Activated CD8-positive, alpha-beta memory T cell treated with anti-CD3 and anti-CD28 coated beads, Interleukin-2, amount 50 U/mL, for 24 hours (primary cell): ENCODE results near the gene SNAPC4.

Source experiments
- DNase-seq: peaks from one replicate; pipeline ENCODE4 v3.0.0-alpha.2; 2020; ENCODE audit errors: extremely low read depth

The SNAPC4 gene

DNA sequence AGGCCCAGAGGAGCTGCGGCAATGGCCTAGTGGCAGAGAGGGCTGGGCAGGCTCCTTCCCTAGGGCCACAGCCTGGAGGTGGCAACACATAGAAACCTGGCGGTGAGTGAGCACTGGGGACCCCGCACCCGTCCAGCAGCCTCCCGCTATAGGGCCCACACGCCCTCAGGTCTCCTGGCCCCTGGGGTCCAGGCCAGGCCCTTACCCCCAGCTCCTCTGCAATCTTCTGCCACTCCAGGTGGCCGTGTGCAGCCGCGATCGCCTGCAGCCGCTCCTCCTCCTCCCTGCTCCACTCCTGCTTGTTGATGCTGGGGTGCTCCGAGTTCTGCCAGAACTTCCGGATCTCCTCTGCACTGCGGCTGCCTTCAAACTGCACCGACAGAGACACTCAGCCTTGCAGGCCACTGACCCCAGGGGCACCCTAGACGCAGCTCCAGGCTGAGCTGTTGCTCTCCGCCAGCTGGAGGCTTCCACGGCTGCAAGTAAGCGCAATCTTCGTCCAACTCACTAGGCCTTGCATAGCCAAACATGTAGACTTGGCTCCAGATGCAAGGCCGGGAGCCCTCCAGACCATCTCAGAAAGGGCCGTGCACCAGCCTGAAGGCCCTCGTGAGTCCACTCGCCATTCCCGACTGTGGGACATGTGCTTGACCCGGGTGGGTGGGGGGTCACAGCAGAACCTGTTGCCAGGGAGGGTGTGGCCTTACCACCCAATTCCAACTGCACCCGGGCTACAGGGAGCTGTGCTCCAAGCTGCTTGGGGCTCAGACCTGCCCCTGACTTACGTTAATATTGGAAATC is 8.0 kb downstream of the SNAPC4 start:
- DNase-seq, result no peak

DNA sequence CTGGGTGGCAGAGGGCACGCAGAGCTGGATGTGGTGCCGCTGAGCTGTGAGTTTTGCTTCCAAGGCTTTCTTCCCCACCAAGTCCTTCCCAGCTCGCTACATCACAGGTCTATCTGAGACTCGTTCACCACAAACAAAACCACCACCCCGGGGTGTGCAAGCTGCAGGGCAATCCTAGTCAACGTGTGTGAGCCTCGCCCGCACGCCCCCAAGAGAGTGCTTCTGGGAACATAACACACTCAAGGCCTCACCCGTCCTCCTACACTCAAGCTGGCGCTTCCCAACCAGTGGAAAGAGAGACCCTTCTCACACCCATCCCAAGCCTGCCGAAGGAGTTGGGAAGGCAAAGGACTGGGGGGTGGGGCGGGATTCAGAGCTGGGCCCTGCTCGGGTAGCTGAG is 10.6 kb downstream of the SNAPC4 start:
- DNase-seq, result no peak

DNA sequence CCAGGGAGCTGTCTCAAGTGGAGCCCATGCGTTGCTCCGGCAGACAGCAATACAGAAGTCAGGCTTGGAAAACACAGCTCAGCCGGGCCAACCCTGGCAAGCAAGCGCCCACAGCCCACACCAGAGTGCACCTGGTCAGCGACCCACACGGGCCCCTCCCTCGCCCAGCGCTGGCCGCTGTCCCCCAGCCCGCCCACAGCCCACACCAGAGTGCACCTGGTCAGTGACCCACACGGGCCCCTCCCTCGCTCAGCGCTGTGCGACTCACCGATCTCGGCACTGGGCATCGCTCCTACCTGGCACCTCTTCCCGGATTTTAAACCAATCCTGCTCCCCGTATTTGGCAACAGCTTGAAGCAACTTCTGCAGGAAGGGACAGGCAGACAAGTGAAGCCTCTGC is 12.8 kb downstream of the SNAPC4 start:
- no peak for DNase-seq

DNA sequence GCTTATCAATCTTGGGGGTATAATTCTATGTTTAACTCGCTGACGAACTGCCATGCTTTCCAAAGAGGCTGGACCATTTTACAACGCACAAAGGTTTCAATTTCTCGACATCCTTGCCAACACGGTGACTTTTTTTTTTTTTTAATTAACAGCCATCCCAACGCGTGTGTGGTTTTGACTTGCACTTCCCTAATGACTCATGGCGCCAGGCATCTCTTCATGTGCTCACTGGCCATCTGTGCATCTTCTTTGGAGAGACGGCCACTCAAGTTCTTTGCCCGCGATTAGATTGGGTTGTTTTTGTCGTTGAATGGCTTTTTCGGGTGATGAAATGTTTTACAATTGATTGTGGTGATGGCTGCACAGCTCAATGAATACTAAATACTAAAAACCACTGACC is 14.0 kb downstream of the SNAPC4 start:
- DNase-seq, result no peak

DNA sequence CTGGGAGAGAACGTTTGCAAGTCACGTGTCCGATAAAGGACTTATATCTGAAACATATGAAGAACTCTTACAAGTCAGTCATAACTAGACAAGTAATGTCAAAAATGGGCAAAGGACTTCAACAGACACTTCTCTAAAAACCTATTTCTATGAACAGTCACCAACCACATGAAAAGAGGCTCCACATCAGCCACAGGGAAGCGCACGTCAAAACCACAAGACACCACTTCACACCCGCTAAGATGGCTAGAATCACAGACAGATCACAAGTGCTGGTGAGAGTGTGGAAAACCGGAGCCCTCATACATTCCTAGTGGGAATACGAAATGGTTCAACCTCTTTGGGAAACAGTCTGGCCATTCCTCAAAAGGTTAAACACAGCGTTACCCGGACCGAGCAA is 15.0 kb downstream of the SNAPC4 start:
- DNase-seq, result no peak

DNA sequence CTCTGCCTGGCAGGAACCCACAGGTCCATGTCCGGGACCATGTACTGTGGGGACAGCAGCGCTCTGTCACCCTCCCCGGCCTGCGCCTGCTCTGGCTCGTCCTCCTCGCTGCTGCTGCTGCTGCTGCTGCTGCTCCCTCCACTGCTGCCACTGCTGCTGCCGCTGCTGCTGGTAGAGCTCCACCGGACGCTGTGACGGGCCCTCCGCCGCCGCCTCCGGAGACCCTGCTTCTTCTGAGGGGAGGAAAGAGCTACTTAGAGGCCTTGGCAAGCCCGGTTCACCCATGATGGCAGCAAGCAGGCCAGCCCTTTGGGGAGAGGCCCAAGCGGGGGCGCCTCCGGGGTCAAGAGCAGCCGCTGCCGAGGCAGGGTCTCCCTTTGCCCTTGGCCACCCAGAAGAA is 16.5 kb downstream of the SNAPC4 start:
- DNase-seq, result no peak

DNA sequence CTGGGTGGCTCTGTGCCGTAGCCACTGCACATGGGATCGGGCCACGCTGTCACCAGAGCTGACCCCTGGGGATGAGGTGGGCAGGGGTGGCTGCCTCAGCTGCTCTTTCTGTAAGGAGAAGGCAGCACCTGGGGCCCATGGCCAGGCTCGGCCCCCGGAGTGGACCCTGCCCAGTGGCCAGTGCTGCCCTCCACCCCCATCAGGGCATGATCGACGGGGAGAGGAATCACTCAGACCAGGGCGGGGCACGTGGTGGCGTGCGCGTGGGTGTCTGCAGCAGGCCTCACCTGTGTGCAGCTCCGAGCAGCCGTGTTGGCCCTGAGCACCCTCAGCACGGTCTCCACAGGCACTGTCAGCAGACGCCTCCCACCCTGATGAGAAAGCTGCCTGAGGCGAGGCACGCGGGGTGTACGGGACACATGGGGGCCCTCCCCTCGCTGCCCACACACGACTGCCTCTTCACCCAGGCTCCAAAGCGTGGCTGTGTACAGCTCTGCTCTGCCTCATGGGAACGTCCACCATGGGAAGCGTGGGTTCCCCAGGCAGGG is 17.9 kb downstream of the SNAPC4 start:
- no peak for DNase-seq

DNA sequence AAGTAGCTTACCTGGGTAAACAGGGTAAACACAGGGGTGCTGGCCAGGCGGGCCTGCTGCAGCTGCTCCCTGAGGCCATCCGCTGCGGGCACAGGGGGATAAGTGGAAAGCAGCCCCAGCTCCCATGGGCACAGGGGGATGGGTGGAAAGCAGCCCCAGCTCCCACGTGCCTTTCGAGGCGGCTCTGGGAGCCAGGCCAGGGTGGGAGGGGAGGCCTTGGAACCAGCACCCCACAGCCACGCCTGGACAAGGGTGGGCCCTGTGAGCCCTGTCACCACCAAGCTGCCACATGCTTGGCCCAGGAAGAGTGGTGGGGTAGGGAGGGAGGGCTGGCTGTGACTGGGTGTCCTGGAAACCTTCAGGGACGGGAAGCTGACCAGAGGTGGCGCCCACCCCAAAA is 18.7 kb downstream of the SNAPC4 start:
- no peak for DNase-seq

DNA sequence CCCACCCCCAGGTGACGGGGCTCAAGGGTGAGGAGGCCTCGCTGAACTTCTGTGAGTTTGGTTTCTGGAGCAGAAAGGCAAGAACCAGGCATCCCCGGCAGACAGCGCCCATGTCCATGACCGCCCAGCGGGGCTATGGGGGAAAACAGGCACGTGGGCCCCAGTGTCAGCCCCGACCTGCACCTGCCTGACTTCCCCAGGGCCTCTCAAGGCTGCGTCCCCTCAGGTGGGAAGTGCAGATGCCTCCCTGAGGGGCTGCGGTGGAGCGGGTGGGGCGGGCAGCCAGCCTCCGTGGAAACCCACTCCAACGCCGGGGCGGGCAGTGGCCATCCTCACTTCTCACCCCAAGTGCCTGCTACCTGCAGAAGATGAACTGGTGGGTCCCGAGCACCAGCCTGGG is 19.6 kb downstream of the SNAPC4 start:
- no peak for DNase-seq

DNA sequence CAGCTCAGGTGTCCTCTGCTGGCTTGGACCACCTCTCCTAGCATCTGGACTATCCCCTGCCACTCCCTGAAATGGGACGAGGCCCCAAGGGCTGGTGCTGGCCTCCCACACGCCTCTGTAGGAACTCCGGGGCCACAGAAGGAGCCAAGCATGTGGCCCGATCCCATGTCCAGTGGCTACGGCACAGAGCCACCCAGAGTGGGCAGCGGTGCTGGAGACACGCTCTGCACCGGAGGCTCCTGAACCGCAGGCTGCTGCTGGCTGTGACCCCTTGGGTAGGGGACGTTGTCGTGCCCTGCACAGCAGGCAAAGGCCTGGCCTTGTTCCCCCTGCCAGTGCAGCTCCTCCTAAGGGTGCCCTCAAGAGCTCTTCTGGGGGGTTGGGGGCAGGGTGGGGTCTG is 20.1 kb downstream of the SNAPC4 start:
- DNase-seq, result no peak

DNA sequence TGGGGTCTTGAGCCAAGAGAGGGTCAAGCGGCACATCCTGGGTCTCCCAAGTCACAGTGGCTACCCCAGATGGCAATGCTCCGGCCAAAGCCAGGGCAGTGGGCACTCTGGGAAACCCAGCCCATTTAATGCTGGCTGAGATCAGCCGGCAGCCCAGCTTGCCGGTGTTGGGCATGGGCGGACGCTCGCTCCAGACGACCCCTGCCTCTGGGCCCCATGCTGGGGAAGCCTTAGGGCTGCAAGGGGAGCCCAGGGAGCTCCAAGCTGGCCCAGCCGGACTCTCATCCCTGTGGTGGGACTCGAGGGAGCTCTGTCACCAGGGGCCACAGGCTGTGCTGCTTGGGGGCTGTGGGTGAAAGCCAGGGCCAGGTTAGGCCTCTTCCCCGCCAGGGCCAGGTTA is 20.6 kb downstream of the SNAPC4 start:
- no peak for DNase-seq

DNA sequence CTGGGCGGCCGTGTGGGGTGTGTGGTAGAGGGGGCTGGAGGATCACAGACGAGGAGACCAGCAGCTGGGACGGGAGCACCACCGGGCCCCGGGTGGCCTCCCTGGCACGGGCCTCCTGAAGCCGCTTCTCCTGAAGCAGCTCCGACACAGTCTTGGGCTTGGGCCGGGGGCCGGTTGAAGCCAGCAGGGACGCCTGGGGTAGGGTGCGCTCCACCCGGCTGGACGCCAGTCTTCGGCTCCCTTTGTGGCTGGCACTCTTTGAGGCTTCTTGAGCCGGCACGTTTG is 21.0 kb downstream of the SNAPC4 start:
- DNase-seq, result no peak

DNA sequence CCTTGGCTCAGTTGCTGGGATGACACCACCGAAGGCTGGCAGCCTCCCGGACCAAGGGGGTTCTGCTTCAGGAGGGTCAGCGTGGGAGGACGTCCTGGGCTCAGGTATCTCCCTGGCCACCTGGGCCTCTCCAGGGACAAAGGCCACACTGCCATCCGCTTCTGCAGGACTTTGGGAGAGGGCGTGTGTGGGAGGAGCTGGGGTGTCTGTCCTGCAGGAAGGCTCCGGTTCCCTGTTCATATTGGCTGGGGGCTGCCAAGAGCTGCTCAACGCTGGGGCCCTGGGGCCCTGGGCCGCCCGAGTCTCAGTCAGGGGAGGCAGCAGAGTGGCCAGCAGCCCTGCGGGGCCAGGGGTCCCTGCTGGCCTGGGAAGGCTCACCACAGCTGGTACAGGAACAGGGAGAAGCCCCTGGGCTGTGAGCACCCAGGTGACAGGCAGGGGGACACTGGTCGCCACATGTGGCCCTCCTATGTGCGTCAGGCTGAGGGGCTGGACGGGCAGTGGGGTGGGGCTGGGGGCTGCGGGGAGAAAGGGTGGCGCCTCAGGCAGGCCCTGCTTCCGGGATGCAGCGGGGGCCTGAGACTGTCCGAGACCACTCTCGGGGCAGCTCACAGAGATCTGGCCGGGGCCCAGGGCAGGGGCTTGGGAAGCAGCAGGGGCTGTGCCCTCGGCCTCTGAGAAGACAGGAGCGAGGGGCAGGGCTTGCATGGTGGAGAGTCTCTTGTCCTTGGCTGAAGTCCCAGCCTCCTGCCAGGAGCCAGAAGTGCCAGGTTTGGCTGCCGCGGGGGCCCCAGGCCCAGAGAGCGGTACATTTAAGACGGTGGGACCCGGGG is 21.6 kb downstream of the SNAPC4 start:
- DNase-seq, result no peak

DNA sequence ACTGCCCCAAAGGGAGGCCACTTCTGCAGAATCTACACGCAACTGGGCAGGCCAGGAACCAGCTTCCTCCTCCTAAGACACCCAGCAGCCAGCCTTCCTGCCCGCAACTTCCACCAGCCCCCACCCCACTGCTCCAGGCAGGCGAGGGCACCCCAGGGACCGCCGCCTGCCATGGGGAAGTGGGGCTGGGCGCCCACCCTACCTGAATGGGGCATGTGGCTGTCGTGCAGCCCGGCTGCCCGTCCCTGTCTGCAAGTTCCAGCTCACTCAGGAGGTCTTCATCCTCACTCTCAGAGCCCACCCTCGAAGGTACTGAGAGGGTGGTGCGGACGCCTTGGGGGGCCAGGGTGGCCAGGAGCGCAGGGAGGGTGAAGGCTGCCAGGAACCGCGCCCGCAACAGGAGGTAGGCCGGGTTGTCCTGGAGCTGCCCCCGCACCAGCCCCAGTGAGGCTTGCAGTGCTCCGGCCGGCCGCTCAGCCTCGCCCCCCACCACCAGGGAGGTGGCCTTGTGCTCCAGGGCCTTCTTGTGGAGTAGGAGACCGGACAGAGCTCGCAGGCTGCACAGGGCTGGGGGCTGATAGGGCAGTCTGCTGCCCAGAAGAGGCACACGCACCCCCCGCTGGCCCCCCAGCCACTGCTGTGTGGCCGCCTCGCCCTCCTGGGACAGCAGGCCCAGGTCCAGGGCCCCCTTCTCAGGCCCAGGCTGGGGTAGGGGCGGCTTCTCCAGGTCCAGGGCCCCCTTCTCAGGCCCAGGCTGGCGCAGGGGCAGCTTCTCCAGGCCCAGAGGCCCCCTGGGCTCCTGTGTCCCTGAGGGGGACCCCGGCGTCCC is 22.4 kb downstream of the SNAPC4 start:
- DNase-seq, result no peak

DNA sequence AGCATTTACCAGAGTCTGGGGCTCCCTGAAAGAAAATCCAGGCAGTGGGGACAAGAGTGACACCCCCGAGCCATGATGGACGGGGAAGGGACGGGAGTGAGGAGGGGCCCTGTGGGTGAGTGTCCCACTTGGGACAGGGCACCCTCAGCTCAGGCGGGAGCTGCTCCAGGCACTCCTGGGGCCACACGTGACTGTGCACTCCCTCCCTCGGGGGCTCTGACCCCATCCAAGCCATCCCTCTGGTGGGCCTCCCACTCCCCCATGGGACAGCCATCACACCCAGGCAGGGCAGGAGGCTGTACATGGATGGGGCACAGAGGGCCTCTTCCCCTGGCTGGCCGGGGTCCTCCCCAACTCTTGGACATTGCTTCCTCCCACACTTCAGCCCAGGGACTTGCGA is 23.5 kb downstream of the SNAPC4 start:
- DNase-seq, result no peak

DNA sequence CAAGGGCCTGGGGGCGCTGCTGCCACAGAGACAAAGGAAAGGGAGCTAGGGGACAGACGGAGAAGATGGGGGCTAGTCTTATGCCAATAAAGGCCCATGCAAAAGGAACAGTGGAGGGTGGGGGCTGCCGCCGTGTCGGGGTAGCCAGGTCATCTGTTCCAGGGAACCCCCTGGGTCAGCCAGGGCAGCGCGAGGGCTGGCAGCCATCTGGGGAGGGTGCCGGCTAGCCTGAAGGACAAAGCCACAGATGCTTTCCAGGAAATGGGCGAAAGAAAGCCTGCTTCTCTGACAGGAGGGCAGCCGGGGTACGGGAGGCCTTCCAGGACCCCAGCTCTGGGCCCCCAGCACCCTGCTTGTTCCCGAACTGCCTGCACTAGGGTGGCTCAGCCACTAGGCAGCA is 24.9 kb downstream of the SNAPC4 start:
- DNase-seq, result no peak

DNA sequence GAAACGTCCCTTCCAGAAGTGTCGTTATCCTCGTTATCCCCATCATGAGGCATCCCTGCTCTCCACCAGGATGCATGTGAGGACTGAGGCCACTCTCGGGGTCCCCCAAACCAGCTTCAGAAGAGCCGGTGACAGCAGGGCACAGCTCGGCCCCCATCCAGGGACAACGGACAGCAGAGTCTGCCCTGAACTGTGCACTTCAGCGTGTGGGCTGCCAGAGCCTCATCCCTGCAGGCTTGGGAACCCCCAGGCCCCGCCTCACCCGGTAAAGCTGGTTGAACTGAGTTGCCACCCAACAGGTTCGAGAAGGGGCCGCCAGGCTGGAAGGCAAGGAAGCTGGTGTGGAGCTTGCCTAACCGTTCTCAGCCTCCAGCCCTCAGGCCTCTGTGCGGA is 25.8 kb downstream of the SNAPC4 start:
- no peak for DNase-seq

DNA sequence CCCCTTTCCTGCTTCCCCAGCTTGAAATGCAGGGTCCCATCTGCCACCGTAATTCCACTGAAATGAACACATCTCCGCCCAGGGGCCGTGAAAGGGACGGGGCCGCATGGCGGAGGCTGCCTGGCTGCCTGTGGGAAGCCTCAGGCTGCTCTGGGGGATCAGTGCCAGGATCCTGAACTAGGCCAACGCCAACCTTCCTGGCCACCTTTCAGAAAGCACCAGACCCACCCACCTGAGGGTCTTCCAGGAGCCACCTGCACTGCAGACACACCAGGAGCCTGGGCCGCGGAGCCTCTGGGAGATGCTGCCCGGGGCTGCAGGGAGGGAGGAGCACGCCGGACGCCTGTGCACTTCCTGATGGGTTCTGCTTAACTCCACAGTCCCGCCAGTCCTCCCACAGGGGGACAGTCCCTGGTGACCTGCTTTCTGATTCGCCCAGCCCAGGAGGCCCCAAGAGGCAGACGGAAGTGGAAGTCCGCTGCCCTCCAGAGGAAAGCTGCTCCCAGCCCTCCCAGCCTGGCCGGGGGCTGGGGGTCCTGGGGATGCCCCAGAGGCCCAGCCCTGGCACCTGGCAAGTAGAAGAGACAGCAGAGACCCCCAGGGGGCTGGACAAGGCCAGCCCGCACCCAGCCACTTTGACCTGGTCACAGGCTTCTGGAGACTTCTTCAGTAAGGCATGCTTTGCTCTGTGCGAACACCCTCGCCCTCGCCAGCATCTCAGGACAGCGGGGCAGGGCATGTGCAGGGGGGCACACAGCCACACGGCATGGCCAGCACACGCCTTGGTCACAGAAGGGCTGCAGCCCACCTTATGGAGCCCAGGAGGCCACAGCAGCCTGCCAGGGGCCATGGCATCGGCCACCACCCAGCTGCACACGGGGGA is 26.4 kb downstream of the SNAPC4 start, which contains the start of gene CARD9:
CARD9 (minus strand) TSS at position 370 of the 883 bp plus-strand sequence. CDS start 1,591 bp downstream, outside the sequence.
- DNase-seq, result no peak

DNA sequence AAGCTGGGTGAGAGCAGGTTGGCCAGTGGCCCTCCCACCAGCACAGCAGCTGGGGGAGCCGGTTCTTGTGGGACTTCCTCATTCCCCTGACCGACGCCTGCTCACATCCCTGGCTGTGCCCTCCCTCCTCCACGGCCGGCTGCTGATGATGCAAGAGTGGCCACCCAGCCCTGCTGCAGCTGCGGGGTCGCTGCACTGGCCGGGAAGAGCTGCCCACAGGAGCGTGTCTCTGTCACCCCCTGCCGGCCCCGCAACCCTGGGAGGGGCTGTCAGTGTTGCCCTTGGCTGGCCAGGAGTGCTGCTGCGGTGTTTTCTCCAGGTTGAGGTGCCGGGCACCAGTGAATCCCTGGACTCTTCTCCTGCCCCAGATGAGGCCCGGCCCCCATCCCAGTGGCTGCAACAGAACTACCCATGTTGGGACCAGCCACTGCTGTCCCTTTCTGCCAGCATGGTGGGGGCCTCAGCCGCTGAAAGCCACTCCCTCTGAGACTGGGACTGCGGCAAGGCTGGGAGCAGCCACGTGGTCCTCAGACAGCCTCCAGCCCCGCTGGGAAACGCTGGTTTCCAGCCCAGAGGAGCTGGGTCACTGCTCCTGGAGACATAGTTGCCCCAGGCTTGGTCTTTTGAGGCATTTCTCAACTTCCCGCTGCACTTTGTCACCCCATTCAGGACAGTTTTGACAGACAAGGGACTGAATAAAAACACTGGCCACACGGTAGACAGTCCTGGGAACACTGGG is 27.2 kb downstream of the SNAPC4 start:
- no peak for DNase-seq

DNA sequence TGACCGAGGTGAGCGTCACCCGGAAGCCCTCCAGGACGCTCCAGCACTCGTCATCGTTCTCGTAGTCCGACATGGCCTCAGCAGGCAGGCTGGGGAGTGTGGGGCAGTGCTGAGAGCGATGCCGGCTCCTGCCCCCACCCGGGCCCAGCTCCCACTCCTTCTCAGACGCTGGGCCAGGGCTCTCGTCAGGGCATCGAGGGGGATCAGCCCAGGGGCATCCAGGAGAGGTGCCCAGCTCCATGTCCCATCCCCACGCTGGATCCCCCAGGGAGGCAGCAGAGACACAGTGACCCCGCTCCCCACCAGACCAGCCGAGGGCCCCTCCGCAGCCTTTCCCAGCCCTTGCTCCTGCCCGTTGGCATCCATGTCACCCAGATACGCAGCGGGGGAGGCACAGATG is 28.0 kb downstream of the SNAPC4 start:
- DNase-seq, result no peak

DNA sequence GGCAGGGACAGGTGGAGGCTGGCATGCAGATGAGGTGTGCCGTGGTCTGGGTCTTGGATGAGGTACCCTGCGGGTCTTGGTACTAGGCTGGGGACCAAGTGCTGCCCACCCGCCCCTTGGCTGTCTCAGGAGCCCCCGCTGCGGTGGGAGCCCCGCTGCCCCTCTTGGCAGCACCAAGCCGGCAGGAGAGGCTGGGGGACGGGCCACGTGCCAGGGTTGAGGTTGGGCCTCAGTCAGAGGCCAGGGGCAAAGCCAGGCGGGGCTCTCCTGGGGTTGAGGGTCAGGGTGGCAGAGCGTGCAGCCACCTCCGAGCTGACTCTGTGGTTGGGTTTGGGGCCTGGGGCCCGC is 28.5 kb downstream of the SNAPC4 start:
- DNase-seq, result no peak
